GM12865 (cell line): ENCODE results near the gene HIPK3.
A peak's percentile ranks its signal among the peaks of the same experiment; 100 is the strongest.

Experiments
- DNase-seq: peaks from one replicate; pipeline ENCODE4 v3.0.0; 2010; ENCODE audit warnings: low read depth
- H3K4me3 ChIP-seq: 2 replicates; pipeline ENCODE4 v1.5.1; 2011; ENCODE audit warnings: mild to moderate bottlenecking, low read depth, low read length, control low read depth
- TF ChIP-seq, protein P1 (sequence below): IDR thresholded peaks from 2 replicates; pipeline ENCODE4 v1.5.1; 2011; ENCODE audit warnings: low read length, control low read depth, low read depth, inconsistent platforms; ENCODE audit not compliant: insufficient read depth; ENCODE audit errors: missing control alignments

The HIPK3 gene

DNA sequence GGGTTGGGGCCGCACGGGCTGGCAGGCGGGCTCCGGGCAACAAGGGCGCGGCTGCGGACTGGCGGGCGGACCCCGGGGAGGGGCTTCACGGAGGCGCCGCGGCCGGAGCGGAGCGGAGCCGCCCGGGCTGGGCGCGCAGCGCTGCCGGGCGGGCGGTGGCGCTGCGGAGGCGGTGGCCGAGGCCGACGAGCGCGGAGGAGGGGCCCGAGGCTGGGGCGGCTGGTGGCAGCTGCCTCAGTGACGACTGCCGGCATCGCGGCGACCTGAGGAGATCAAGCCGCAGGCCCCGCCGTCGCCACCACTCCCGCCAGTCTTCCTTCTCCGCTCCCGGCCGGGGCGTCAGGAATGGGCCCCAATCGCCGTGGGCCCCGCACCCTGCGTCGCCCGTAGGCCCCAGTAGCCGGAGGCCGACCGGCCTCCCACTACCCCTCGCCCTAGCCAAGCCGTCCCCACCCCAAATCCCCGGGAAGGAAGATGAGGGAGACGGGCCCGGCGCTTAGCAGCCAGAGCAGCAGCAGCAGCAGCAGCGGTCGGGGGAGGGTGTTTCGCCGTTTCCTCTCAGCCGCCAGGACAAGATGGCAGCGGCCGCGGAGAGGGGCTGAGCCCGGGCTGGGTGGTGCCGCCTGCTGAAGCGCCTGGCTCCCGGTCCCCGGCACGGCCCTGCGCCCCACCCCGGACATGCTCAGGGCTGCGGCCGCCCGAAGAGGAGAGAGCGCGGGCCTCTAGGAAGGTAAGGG is at the start of gene HIPK3:
Gene HIPK3 (plus strand): TSS at position 222 of the 737 bp plus-strand sequence.
- H3K4me3 ChIP-seq = peak within 1 kb of the TSS; percentile 97
- peak; percentile 92 for DNase-seq

DNA sequence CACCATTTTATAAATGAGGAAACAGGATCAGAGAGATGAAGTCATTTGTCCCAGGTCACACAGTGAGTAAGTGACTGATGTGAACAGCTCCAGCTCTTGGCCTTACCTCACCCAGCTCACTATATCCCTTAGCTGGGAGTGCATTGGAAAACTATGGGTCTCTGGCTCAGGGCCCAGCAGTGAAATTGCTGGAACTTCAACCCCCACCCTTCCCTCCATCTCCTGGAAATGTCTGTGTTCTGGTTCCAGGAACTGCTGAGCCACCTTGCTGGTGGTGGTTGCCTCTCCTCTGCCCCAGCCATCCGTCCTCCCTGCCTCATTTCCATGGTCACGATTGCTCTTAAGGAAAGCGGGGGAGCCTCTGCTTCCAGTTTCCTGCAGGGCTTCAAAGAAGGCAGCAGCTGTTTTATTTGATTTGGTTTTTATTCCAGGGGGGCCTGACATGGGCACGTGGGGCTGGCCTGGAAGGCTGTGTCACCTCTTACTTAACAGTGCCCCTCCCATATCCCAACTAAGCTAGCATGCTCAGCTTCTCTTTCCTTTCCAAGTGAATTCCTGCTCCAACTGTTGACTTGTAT is 49.7 kb upstream of the HIPK3 start:
- no peak overlapping the region for H3K4me3 ChIP-seq
- no peak for DNase-seq
- TF ChIP-seq, protein P1, sequence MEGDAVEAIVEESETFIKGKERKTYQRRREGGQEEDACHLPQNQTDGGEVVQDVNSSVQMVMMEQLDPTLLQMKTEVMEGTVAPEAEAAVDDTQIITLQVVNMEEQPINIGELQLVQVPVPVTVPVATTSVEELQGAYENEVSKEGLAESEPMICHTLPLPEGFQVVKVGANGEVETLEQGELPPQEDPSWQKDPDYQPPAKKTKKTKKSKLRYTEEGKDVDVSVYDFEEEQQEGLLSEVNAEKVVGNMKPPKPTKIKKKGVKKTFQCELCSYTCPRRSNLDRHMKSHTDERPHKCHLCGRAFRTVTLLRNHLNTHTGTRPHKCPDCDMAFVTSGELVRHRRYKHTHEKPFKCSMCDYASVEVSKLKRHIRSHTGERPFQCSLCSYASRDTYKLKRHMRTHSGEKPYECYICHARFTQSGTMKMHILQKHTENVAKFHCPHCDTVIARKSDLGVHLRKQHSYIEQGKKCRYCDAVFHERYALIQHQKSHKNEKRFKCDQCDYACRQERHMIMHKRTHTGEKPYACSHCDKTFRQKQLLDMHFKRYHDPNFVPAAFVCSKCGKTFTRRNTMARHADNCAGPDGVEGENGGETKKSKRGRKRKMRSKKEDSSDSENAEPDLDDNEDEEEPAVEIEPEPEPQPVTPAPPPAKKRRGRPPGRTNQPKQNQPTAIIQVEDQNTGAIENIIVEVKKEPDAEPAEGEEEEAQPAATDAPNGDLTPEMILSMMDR = no peak

More for the DNA sequence above, at the start of gene HIPK3:
- TF ChIP-seq, protein P1 = peak; percentile 41

DNA sequence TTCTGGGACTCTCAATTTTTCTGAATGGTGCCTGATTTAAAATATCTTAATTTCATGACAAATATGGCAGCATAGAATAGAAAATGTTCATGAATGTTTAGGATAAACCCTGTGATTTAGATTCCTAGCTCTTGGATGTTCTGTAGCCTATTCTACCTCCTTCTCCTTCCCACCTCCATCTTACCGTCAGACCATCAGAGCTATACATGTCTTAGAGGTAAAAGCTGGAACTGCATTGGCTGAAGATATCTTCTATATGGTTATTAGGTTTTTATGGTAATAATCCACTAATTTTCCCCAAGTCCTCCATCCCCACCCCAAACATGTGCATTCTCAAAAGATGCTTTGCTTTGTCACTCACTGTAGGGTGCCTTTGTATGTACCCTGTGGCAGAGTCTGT is 49.0 kb upstream of the HIPK3 start:
- no peak overlapping the region for H3K4me3 ChIP-seq
- DNase-seq = no peak
- TF ChIP-seq, protein P1 = no peak

DNA sequence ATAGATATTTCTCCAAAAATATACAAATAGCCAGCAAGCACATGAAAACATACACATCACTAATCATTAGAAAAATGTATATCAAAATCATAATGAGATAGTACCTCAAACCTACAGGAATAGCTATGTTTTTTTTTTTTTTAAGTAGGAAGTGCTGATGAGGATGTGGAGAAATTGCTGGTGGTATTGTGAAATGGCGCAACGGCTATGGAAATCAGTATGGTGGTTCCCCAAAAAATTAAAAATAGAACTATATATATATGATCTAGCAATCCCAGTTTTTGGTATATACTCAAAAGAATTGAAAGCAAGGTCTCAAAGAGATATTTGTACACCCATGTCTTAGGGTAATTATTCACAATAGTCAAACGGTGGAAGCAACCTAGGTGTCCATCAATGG is 46.0 kb upstream of the HIPK3 start:
- H3K4me3 ChIP-seq = no peak overlapping the region
- TF ChIP-seq, protein P1 = no peak
- no peak for DNase-seq

DNA sequence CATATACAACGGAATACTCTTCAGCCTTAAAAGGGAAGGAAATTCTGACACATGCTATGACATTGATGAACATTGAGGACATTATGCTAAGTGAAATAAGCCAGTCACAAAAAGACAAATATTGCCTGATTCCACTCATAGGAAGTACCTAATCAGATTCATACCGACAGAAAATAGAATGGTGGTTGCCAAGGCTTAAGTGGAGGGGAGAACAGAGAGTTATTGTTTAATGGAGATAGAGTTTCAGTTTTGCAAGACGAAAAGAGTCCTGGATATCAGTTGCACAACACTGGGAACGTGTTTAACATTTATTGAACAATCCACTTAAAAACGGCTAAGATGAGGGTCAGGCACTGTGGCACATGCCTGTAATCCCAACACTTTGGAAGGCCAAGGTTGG is 45.6 kb upstream of the HIPK3 start:
- TF ChIP-seq, protein P1 = no peak
- DNase-seq = no peak
- no peak overlapping the region for H3K4me3 ChIP-seq

DNA sequence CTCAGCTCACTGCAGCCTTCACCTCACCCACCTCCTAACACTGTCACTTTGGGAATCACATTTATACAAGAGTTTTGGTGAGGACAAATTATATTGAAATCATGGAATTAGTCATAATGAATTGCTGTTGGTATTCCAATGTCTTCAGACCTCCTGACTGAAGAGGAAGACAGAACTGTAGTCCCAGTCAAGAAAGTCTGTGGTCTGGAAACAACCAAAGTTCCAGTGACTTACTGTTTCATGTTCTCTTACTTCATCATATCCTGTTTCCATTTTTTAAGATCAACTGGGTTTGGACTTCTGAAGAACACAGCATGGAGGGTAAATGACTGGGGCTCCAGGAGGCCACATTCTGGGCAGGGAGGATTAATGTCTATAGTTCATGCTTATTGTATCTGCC is 43.0 kb upstream of the HIPK3 start:
- no peak for DNase-seq
- TF ChIP-seq, protein P1 = no peak
- no peak overlapping the region for H3K4me3 ChIP-seq
